Lung (tissue), 12 donors: Measurements from ENCODE around the gene PHACTR1. TPM values are rescaled to one million over a fixed set of nuclear protein-coding genes. Genes with fewer than 3 reads are reported as not detected.

Source experiments
- ATAC-seq: fragments of 200-7000 bp; cut with Tn5 transposase; one replicate; pipeline ENCODE4 v1.9.1; 2020; ENCODE audit warnings: moderate number of reproducible peaks; ENCODE audit not compliant: insufficient read depth, low FRiP score
- DNase-seq, 3 donors: peaks; one replicate each; pipeline ENCODE4 v3.0.0-alpha.2; 2013 to 2017
- H3K27ac ChIP-seq, 2 donors: one replicate each; pipeline ENCODE4 v1.5.1; 2013; ENCODE audit warnings: mild to moderate bottlenecking in 2 of 2, moderate library complexity in 2 of 2, control low read depth in 1 of 2, inconsistent platforms in 1 of 2, low read depth in 1 of 2, low read length in 1 of 2
- H3K27me3 ChIP-seq, 3 donors: one replicate each; pipeline ENCODE4 v1.5.1; 2013; ENCODE audit warnings: low read length in 2 of 3; ENCODE audit not compliant: control insufficient read depth in 3 of 3, insufficient read depth in 3 of 3
- H3K36me3 ChIP-seq, 4 donors: one replicate each; pipeline ENCODE4 v1.5.1; 2013; ENCODE audit warnings: low read length in 4 of 4, mild to moderate bottlenecking in 1 of 4, moderate library complexity in 1 of 4; ENCODE audit not compliant: control insufficient read depth in 4 of 4, insufficient read depth in 4 of 4
- H3K4me1 ChIP-seq, 5 donors: one replicate each; pipeline ENCODE4 v1.5.1; 2013; ENCODE audit warnings: low read length in 5 of 5, mild to moderate bottlenecking in 2 of 5, moderate library complexity in 1 of 5; ENCODE audit not compliant: control insufficient read depth in 5 of 5, insufficient read depth in 5 of 5
- H3K4me3 ChIP-seq: one replicate; pipeline ENCODE4 v1.5.1; 2013; ENCODE audit warnings: mild to moderate bottlenecking, control low read depth, moderate library complexity
- H3K9ac ChIP-seq, 2 donors: one replicate each; pipeline ENCODE4 v1.5.1; 2013; ENCODE audit warnings: low read length in 2 of 2, control low read depth in 1 of 2; ENCODE audit not compliant: insufficient read depth in 1 of 2
- H3K9me3 ChIP-seq, 4 donors: one replicate each; pipeline ENCODE4 v1.5.1; 2013; ENCODE audit warnings: low read length in 3 of 4, mild to moderate bottlenecking in 1 of 4, moderate library complexity in 1 of 4; ENCODE audit not compliant: control insufficient read depth in 4 of 4, insufficient read depth in 3 of 4
- WGBS, 2 donors: extraction: QIAGEN DNeasy Blood & Tissue Kit; methylation state at CpG; one replicate each; pipeline ENCODE4 v1.1.7; 2013; 5-methylcytosine and 5-hydroxymethylcytosine counted together
- polyA plus RNA-seq, 2 donors: library from polyadenylated mRNA; stranded (reverse); fragments of 200-250 nt; gene quantifications; one replicate each; pipeline ENCODE4 v1.2.1, GENCODE V29; 2013
- total RNA-seq, 2 donors: library from RNA; depleted of rRNA in 1 of 2; stranded (reverse); fragments of >200 nt in 1 of 2; gene quantifications; one replicate each; pipeline ENCODE4 v1.2.1, GENCODE V29; 2014 to 2021
- TF ChIP-seq, protein P1 (sequence below): IDR thresholded peaks from 2 replicates; pipeline ENCODE4 v1.5.1; 2012; ENCODE audit warnings: mild to moderate bottlenecking; ENCODE audit errors: control extremely low read depth, extremely low read depth
- donor health status: control.
- donor health status: control.
- donor health status: Bipolar disorder and iron deficiency.
- donor health status: healthy.
- donor health status: DM: yes; HTN: yes; CAD: no.

PHACTR1 gene
- total and polyA plus RNA-seq, 4 donors, result 16.3 to 58.8 (median 41.9) TPM

DNA sequence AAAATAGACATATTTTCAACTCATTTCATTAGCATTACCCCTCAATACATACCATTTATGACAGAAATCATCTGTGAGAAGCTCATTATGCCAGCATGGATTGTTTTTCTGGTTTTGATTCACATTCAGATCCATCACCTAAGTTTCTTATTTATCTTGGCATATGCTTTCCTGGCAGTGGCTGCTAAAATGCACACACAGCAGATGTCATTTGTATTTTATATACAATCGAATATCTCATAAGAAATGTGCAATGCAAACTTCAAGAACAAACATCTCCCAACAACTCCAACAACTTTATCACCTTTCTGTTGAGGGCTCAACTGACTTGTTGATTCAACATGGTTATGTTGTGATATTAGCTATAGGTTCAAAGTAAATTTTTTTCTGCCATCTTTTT is 208.3 kb downstream of the PHACTR1 start:
- ATAC-seq (no peak), DNase-seq (no peak)
- peaks cover 0 to 2% (median 0%) of the 10 kb centered on the region in 5 donors for H3K4me1 ChIP-seq
- no peak overlapping the region for H3K27ac ChIP-seq
- H3K9me3 ChIP-seq, result peaks cover 0 to 2% (median 0%) of the 10 kb centered on the region in 4 donors
- H3K9ac ChIP-seq, result no peak overlapping the region
- WGBS, 2 donors, result 86 to 98% methylated on average over 1 of the region's 1 CpG
- TF ChIP-seq, protein P1, sequence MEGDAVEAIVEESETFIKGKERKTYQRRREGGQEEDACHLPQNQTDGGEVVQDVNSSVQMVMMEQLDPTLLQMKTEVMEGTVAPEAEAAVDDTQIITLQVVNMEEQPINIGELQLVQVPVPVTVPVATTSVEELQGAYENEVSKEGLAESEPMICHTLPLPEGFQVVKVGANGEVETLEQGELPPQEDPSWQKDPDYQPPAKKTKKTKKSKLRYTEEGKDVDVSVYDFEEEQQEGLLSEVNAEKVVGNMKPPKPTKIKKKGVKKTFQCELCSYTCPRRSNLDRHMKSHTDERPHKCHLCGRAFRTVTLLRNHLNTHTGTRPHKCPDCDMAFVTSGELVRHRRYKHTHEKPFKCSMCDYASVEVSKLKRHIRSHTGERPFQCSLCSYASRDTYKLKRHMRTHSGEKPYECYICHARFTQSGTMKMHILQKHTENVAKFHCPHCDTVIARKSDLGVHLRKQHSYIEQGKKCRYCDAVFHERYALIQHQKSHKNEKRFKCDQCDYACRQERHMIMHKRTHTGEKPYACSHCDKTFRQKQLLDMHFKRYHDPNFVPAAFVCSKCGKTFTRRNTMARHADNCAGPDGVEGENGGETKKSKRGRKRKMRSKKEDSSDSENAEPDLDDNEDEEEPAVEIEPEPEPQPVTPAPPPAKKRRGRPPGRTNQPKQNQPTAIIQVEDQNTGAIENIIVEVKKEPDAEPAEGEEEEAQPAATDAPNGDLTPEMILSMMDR, result no peak
- no peaks in the 10 kb centered on the region for H3K27me3 ChIP-seq
- H3K36me3 ChIP-seq, result no peaks in the 10 kb centered on the region
- H3K4me3 ChIP-seq, result no peak overlapping the region

DNA sequence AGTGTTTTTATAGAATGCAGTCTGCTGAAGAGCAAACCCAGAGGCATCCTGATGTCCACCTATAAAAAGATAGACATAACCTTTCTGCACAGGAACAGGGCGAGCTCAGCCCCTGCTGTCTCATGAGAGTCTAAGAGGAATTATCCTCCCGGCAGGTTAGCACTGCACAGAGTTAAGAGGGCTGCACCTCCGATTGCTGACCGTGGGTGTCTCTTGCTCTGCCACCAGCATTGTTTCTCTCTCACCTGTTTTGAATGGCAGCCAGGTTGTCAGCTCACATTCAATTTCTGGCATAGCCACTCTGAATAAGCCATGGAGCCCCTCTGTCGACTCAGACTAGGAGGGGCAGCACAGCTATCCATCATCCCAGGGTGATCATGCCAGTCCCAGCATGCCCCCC is 211.2 kb downstream of the PHACTR1 start:
- Histone ChIP-seq H3K9me3 (peaks cover 0 to 2% (median 0%) of the 10 kb centered on the region in 4 donors), H3K36me3 (no peaks in the 10 kb centered on the region), H3K4me3 (no peak overlapping the region), H3K9ac (no peak overlapping the region), H3K4me1 (peaks cover 0 to 2% (median 0%) of the 10 kb centered on the region in 5 donors), H3K27me3 (no peaks in the 10 kb centered on the region), H3K27ac (no peak overlapping the region)
- TF ChIP-seq, protein P1, result no peak
- WGBS, 2 donors, result 72 to 74% methylated on average over 5 of the region's 5 CpGs
- ATAC-seq (no peak), DNase-seq (no peak)

GRCh38 chr6:12929678-12930077 is 213.1 kb downstream of the PHACTR1 start:
- peaks cover 0 to 2% (median 0%) of the 10 kb centered on the region in 4 donors for H3K9me3 ChIP-seq
- WGBS, 2 donors, result 56 to 57% methylated on average over 2 of the region's 2 CpGs
- DNase-seq (no peak), ATAC-seq (no peak)
- no peaks in the 10 kb centered on the region for H3K27me3 ChIP-seq
- no peaks in the 10 kb centered on the region for H3K36me3 ChIP-seq
- H3K27ac ChIP-seq, result no peak overlapping the region
- no peak overlapping the region for H3K4me3 ChIP-seq
- no peak overlapping the region for H3K9ac ChIP-seq
- TF ChIP-seq, protein P1, result no peak
- H3K4me1 ChIP-seq, result peaks cover 0 to 2% (median 0%) of the 10 kb centered on the region in 5 donors

DNA sequence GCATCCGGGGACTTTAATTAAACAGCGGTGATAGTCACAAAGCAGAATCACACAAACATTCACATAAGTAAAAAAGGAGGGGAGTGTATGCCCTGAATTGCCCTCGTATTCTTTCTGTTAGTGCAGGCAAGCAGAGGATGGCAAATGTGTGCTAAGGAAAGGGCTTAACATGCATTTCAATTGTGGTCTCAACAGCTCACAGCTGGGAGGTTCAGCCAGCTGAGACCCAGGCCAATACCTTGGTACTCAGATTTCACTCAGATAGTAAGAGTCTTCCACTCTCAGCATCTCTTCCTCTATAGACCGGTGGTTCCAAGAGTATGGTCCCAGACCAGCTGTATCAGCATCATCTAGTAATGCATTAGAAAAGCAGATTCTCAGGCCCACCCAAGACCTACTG is 215.1 kb downstream of the PHACTR1 start:
- TF ChIP-seq, protein P1, result no peak
- 89 to 96% methylated on average over 4 of the region's 4 CpGs for WGBS, 2 donors
- no peak for ATAC-seq
- Histone ChIP-seq H3K4me1 (peaks cover 0 to 2% (median 0%) of the 10 kb centered on the region in 5 donors), H3K9me3 (peaks cover 0 to 2% (median 0%) of the 10 kb centered on the region in 4 donors), H3K27me3 (no peaks in the 10 kb centered on the region), H3K36me3 (no peaks in the 10 kb centered on the region), H3K9ac (no peak overlapping the region), H3K4me3 (no peak overlapping the region), H3K27ac (no peak overlapping the region)
- no peak for DNase-seq
